HG03280 (cell line): ENCODE measurements around the gene ZBTB44.
"Not testable (repeated sequence)": the region's sequence is repeated elsewhere in the genome, so short reads cannot be mapped to it uniquely, and the experiment has no call there.

Experiments used
- ATAC-seq: cut with Tn5 transposase; IDR thresholded peaks from one replicate; pipeline ENCODE4 v1.9.1; 2021; ENCODE audit warnings: mild to moderate bottlenecking, moderate library complexity; ENCODE audit not compliant: unreplicated experiment

The ZBTB44 gene

GRCh38 chr11:130251763-130252162 is 63.0 kb downstream of the ZBTB44 start:
- not testable (repeated sequence) for ATAC-seq

GRCh38 chr11:130249929-130250328 is 64.8 kb downstream of the ZBTB44 start:
- not testable (repeated sequence) for ATAC-seq

- ATAC-seq: no peak
Measured at GRCh38 chr11:130249371-130249770, 65.3 kb downstream of the ZBTB44 start.

GRCh38 chr11:130247319-130247718 is 67.4 kb downstream of the ZBTB44 start:
- ATAC-seq: no peak

- ATAC-seq: no peak
Measured at GRCh38 chr11:130246738-130247137, 68.0 kb downstream of the ZBTB44 start.

GRCh38 chr11:130246270-130246669 is 68.4 kb downstream of the ZBTB44 start:
- no peak for ATAC-seq

- not testable (repeated sequence) for ATAC-seq
Measured at GRCh38 chr11:130245375-130245774, 69.3 kb downstream of the ZBTB44 start.

GRCh38 chr11:130244848-130245247 is 69.9 kb downstream of the ZBTB44 start:
- ATAC-seq: no peak

- ATAC-seq: no peak
Measured at GRCh38 chr11:130243816-130244215, 70.9 kb downstream of the ZBTB44 start.

- no peak for ATAC-seq
Measured at GRCh38 chr11:130241713-130242112, 73.0 kb downstream of the ZBTB44 start.

GRCh38 chr11:130237282-130238006 is 77.3 kb downstream of the ZBTB44 start:
- no peak for ATAC-seq

- no peak for ATAC-seq
Measured at GRCh38 chr11:130234315-130234714, 80.4 kb downstream of the ZBTB44 start.

- ATAC-seq: not testable (repeated sequence)
Measured at GRCh38 chr11:130233888-130234287, 80.8 kb downstream of the ZBTB44 start.

- ATAC-seq: not testable (repeated sequence)
Measured at GRCh38 chr11:130233486-130233885, 81.2 kb downstream of the ZBTB44 start.

GRCh38 chr11:130227373-130227772 is 87.3 kb downstream of the ZBTB44 start:
- no peak for ATAC-seq

GRCh38 chr11:130223291-130223971 is 91.3 kb downstream of the ZBTB44 start:
- no peak for ATAC-seq

- ATAC-seq: no peak
Measured at GRCh38 chr11:130220311-130221035, 94.2 kb downstream of the ZBTB44 start.

GRCh38 chr11:130219148-130219547 is 95.6 kb downstream of the ZBTB44 start:
- ATAC-seq: no peak

- no peak for ATAC-seq
Measured at GRCh38 chr11:130218501-130219070, 96.1 kb downstream of the ZBTB44 start.

- ATAC-seq: no peak
Measured at GRCh38 chr11:130217133-130218031, 97.3 kb downstream of the ZBTB44 start.
